Panc1 (cell line): ENCODE results near the gene ANKRD55. TPM values are rescaled to one million over a fixed set of nuclear protein-coding genes. Genes with fewer than 3 reads are reported as not detected.

Experiments
- ATAC-seq: fragments of 200-7000 bp; cut with Tn5 transposase; 2 replicates; pipeline ENCODE4 v1.9.1; 2020; ENCODE audit warnings: mild to moderate bottlenecking, moderate library complexity
- BruUV-seq: library from RNA; stranded (reverse); fragments of 400-500 nt; replicated peaks from 2 replicates; lab custom pipeline; 2021; lab: Mats Ljungman, UMichigan
- CTCF ChIA-PET: fragments of 300-600 bp; sonication (Branson Sonifier 250); formaldehyde crosslinking; loops from one replicate; lab custom pipeline; 2022; ENCODE audit warnings: antibody characterized with exemption; lab: Charles Lee
- POLR2A ChIA-PET: fragments of 300-600 bp; sonication (Branson Sonifier 250); formaldehyde crosslinking; loops from one replicate; lab custom pipeline; 2022; ENCODE audit warnings: antibody characterized with exemption; lab: Charles Lee
- DNase-seq: peaks from one replicate; pipeline ENCODE4 v3.0.0-alpha.2; 2010; ENCODE audit warnings: low read depth, low spot score
- H3K27ac ChIP-seq: 2 replicates; pipeline ENCODE4 v1.5.1; 2011; ENCODE audit warnings: mild to moderate bottlenecking, low read length, inconsistent platforms
- H3K27me3 ChIP-seq: fragments of 200-500 bp; sonication (Bioruptor generic); 2 replicates; pipeline ENCODE4 v1.6.0; 2014; ENCODE audit warnings: low read length, inconsistent platforms; ENCODE audit not compliant: control insufficient read depth, insufficient read depth
- H3K36me3 ChIP-seq: fragments of 200-500 bp; sonication (Bioruptor generic); 2 replicates; pipeline ENCODE4 v1.5.1; 2014; ENCODE audit warnings: inconsistent platforms, mild to moderate bottlenecking, low read length, moderate library complexity; ENCODE audit not compliant: control insufficient read depth, insufficient read depth
- H3K4me1 ChIP-seq: 2 replicates; pipeline ENCODE4 v1.5.1; 2011; ENCODE audit warnings: inconsistent platforms, mild to moderate bottlenecking, low read length, moderate library complexity; ENCODE audit not compliant: control insufficient read depth, insufficient read depth
- H3K4me3 ChIP-seq, 2 experiments: 2 replicates each; pipeline ENCODE4 v1.5.1; 2011 to 2012; ENCODE audit warnings: low read depth in 2 of 2, low read length in 2 of 2, mild to moderate bottlenecking in 2 of 2, inconsistent platforms in 1 of 2, moderate library complexity in 1 of 2
- H3K9me3 ChIP-seq: fragments of 200-500 bp; sonication (Bioruptor generic); 2 replicates; pipeline ENCODE4 v1.5.1; 2014; ENCODE audit warnings: low read depth, mild to moderate bottlenecking, inconsistent platforms, low read length, moderate library complexity; ENCODE audit not compliant: control insufficient read depth, insufficient read depth
- CTCF ChIP-seq: fragments of 450-650 bp; IDR thresholded peaks from 2 replicates; pipeline ENCODE4 v1.5.1; 2017; ENCODE audit warnings: mild to moderate bottlenecking
- POLR2AphosphoS5 ChIP-seq: IDR thresholded peaks from 2 replicates; pipeline ENCODE4 v1.6.1; 2012; ENCODE audit warnings: mild to moderate bottlenecking, low read depth, low read length, moderate library complexity
- REST ChIP-seq, 2 experiments: IDR thresholded peaks; 2 replicates each; pipeline ENCODE4 v1.6.1; 2011 to 2012; ENCODE audit warnings: low read depth in 2 of 2, control low read depth in 1 of 2, low read length in 1 of 2, mild to moderate bottlenecking in 1 of 2, moderate library complexity in 1 of 2; ENCODE audit not compliant: insufficient read depth in 1 of 2
- SIN3A ChIP-seq: IDR thresholded peaks from 2 replicates; pipeline ENCODE4 v1.6.1; 2012; ENCODE audit warnings: low read depth, mild to moderate bottlenecking, low read length, moderate library complexity, borderline replicate concordance; ENCODE audit not compliant: insufficient read depth
- TCF7L2 ChIP-seq: IDR thresholded peaks from 2 replicates; pipeline ENCODE4 v1.6.1; 2011; ENCODE audit warnings: mild to moderate bottlenecking, low read depth, low read length, inconsistent platforms
- in situ Hi-C: cut with HindIII; loops from 2 replicates; pipeline ENCODE4 v1.10.0; 2016; ENCODE audit warnings: low sequenced_read_pairs, low pct_unique_long_range_greater_than_20kb
- intact Hi-C: fragments of 100-400 bp; cut with micrococcal nuclease; formaldehyde crosslinking; loops from one replicate; pipeline ENCODE4 v1.10.0; 2022; ENCODE audit not compliant: unreplicated experiment
- total RNA-seq: library from RNA; stranded (reverse); gene quantifications from one replicate; pipeline ENCODE4 v1.2.1, GENCODE V29; 2021; ENCODE audit not compliant: unreplicated experiment

ANKRD55 gene
- total RNA-seq, 1 experiment from 2014 or later = not detected

GRCh38 chr5:56255502-56255901 is 22.4 kb upstream of the ANKRD55 start:
- H3K9me3 ChIP-seq = no peaks in the 10 kb centered on the region
- ATAC-seq (no peak), DNase-seq (no peak)
- no TSS peak for BruUV-seq
- TF ChIP-seq REST (IDR thresholded peaks at IDR 0.05; ENCODE audit: insufficient read depth in 1 of 2, low read depth in 2 of 2, low read length in 1 of 2) (no peak), POLR2AphosphoS5 (no peak), SIN3A (no peak), TCF7L2 (no peak), CTCF (no peak)
- intact Hi-C loops = no loop called here
- H3K36me3 ChIP-seq = no peaks in the 10 kb centered on the region
- no peak overlapping the region for H3K4me3 ChIP-seq
- ChIA-PET CTCF (interaction anchor here (0.7 kb wide), 1 partner anchor 840 kb away, joined by 3 read pairs; no protein-coding TSS in a partner anchor), POLR2A (no interaction called here)
- in situ Hi-C loops = no loop called here
- H3K27me3 ChIP-seq = no peaks in the 10 kb centered on the region
- no peak overlapping the region for H3K27ac ChIP-seq
- no peaks in the 10 kb centered on the region; the same call in 1 of the 2 replicates for H3K4me1 ChIP-seq

- no TSS peak for BruUV-seq
- no peak for DNase-seq
- Histone ChIP-seq H3K4me1 (no peaks in the 10 kb centered on the region; the same call in 1 of the 2 replicates), H3K36me3 (no peaks in the 10 kb centered on the region), H3K27me3 (no peaks in the 10 kb centered on the region), H3K27ac (no peak overlapping the region), H3K9me3 (no peaks in the 10 kb centered on the region), H3K4me3 (no peak overlapping the region)
- TF ChIP-seq CTCF (no peak), REST (IDR thresholded peaks at IDR 0.05; ENCODE audit: insufficient read depth in 1 of 2, low read depth in 2 of 2, low read length in 1 of 2) (no peak), POLR2AphosphoS5 (no peak), SIN3A (no peak), TCF7L2 (no peak)
- in situ Hi-C loops (no loop called here), intact Hi-C loops (no loop called here)
- ChIA-PET POLR2A (no interaction called here), CTCF (no interaction called here)
- ATAC-seq = no peak
These were observed 20.8 kb upstream of the ANKRD55 start for GRCh38 chr5:56253924-56254323.
